ENCODE results near the gene PLXNA4. TPM values are rescaled to one million over a fixed set of nuclear protein-coding genes. Genes with fewer than 3 reads are reported as not detected.

The PLXNA4 gene
- total and polyA plus RNA-seq, 4 donors: 0.04 to 1.1 (median 0.41) TPM

DNA sequence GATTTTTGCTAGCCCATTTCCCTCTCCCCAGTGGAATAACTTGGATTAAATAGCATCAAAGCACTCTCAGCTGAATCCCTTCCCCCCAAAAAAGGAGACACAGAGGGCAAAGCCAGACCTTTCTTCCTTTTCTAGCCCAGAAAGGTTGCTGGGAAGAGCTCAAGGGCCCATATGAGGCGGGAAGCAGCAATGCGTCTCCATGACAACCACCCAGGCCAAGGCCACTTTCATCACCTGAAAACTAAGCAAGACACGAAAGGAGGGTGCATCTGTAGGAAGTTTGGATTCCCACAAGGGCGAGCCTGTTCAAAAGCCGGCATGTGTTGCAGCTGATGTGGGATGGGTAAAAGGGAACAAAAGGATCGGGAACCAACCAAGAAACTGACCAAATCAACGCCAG, 229.1 kb downstream of the PLXNA4 start (continued):
- TF ChIP-seq, protein P1, sequence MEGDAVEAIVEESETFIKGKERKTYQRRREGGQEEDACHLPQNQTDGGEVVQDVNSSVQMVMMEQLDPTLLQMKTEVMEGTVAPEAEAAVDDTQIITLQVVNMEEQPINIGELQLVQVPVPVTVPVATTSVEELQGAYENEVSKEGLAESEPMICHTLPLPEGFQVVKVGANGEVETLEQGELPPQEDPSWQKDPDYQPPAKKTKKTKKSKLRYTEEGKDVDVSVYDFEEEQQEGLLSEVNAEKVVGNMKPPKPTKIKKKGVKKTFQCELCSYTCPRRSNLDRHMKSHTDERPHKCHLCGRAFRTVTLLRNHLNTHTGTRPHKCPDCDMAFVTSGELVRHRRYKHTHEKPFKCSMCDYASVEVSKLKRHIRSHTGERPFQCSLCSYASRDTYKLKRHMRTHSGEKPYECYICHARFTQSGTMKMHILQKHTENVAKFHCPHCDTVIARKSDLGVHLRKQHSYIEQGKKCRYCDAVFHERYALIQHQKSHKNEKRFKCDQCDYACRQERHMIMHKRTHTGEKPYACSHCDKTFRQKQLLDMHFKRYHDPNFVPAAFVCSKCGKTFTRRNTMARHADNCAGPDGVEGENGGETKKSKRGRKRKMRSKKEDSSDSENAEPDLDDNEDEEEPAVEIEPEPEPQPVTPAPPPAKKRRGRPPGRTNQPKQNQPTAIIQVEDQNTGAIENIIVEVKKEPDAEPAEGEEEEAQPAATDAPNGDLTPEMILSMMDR (IDR thresholded peaks at IDR 0.05; ENCODE audit: low read depth, low read length, missing input control): no peak

DNA sequence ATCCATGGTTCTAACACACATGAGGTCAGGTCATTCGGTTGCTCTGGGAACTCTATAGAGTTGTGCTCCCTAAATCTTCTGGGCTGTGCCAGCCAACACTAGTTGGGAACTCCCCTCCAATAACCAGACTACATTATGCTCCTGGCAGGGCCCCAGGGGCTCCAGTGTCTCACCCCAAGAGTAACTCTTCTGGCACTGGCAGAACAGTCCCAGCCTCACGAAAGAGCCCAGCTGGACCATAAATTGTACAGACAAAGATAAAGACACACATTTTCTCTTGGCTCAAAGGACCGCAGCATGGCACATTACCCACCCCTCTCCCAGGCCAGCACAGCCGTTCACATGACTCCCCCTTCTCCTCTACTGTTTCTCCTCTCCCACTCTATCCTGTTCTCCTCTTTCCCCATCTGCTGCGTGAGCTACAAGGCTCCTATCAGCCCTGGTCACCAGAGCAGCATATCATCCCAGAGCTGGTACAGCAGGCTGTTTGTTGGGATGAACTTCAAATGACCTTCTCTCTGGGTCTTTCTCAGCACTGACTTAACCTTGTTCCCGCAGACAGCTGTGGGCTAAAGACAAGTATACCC, 230.6 kb downstream of the PLXNA4 start:
- H3K9me3 ChIP-seq (ENCODE audit: control insufficient read depth in 4 of 4, low read length in 3 of 4): no peaks in the 10 kb centered on the region
- DNase-seq (ENCODE audit: low spot score): no peak
- H3K9ac ChIP-seq (ENCODE audit: low read depth in 1 of 2, low read length in 2 of 2): no peak overlapping the region
- H3K4me3 ChIP-seq (ENCODE audit: low read depth in 1 of 3, low read length in 3 of 3): no peak overlapping the region
- H3K36me3 ChIP-seq (ENCODE audit: control insufficient read depth in 4 of 4, insufficient read depth in 3 of 4, low read depth in 1 of 4, low read length in 3 of 4): no peaks in the 10 kb centered on the region
- TF ChIP-seq TAF1 (conservative IDR thresholded peaks at IDR 0.05) (no peak), EGR1 (IDR thresholded peaks at IDR 0.05; ENCODE audit: low read depth in 2 of 2) (no peak), FOXA1 (IDR thresholded peaks at IDR 0.05) (no peak), NR2F2 (IDR thresholded peaks at IDR 0.05) (no peak), JUND (IDR thresholded peaks at IDR 0.05) (no peak)
- H3K4me1 ChIP-seq (ENCODE audit: control insufficient read depth in 4 of 4, insufficient read depth in 4 of 4, low read length in 3 of 4): peaks cover 0 to 30% (median 26%) of the 10 kb centered on the region in 4 donors
- peak overlapping the region in 1 of 2 donors; percentile 36 for H3K27ac ChIP-seq (ENCODE audit: low read depth in 1 of 2, low read length in 2 of 2)
- H3K27me3 ChIP-seq (ENCODE audit: control insufficient read depth in 4 of 4, insufficient read depth in 4 of 4, low read length in 3 of 4): no peaks in the 10 kb centered on the region
- WGBS: 69% methylated on average over 6 of the region's 6 CpGs

DNA sequence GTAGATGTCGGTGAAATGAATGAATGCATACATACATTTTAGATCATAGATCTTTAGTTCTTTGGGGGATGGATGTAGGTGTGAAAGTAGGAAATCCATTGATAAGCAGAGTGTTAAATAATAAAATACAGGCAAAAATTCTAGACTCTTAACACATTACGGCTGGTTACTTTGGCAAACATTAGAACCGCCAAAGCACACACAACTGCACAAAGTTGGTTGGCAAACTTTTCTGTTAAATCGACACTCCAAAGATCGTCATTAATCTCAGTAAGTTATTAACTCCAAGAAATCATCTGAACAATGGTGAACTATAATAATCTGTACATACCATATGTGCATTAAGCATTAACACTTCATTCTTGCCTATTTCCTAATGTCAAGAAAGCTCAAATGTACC, 231.2 kb downstream of the PLXNA4 start:
- 67% methylated on average over 5 of the region's 5 CpGs for WGBS
- DNase-seq (ENCODE audit: low spot score): no peak
- no peak overlapping the region for H3K9ac ChIP-seq (ENCODE audit: low read depth in 1 of 2, low read length in 2 of 2)
- TF ChIP-seq, protein P1 (IDR thresholded peaks at IDR 0.05; ENCODE audit: low read depth, low read length, missing input control): no peak
- TF ChIP-seq RXRA (IDR thresholded peaks at IDR 0.05): no peak
- H3K36me3 ChIP-seq (ENCODE audit: control insufficient read depth in 4 of 4, insufficient read depth in 3 of 4, low read depth in 1 of 4, low read length in 3 of 4): no peaks in the 10 kb centered on the region
- H3K4me1 ChIP-seq (ENCODE audit: control insufficient read depth in 4 of 4, insufficient read depth in 4 of 4, low read length in 3 of 4): peaks cover 0 to 30% (median 26%) of the 10 kb centered on the region in 4 donors
- H3K27me3 ChIP-seq (ENCODE audit: control insufficient read depth in 4 of 4, insufficient read depth in 4 of 4, low read length in 3 of 4): no peaks in the 10 kb centered on the region
- no peak overlapping the region for H3K4me3 ChIP-seq (ENCODE audit: low read depth in 1 of 3, low read length in 3 of 3)
- H3K9me3 ChIP-seq (ENCODE audit: control insufficient read depth in 4 of 4, low read length in 3 of 4): no peaks in the 10 kb centered on the region
- H3K27ac ChIP-seq (ENCODE audit: low read depth in 1 of 2, low read length in 2 of 2): peak overlapping the region in 1 of 2 donors; percentile 38

DNA sequence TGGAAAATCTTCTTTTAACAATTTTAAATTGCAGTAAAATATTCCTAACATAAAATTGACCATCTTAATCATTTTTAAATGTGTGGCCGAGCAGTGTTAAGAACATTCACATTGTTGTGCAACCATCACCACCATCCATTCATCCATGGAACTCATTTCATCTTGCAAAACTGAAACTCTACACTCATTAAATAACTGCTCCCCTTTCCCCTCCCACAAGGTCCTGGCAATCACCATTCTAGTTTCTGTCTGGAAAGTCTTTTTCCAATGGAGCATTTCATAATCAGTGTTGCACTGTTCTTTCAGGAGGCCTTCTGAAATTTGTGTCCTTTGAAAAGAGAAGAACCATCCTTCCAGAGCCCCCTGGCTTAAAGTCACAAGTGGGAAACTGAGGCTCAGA, 233.1 kb downstream of the PLXNA4 start:
- H3K9ac ChIP-seq (ENCODE audit: low read depth in 1 of 2, low read length in 2 of 2): no peak overlapping the region
- peaks cover 0 to 26% (median 24%) of the 10 kb centered on the region in 4 donors for H3K4me1 ChIP-seq (ENCODE audit: control insufficient read depth in 4 of 4, insufficient read depth in 4 of 4, low read length in 3 of 4)
- H3K4me3 ChIP-seq (ENCODE audit: low read depth in 1 of 3, low read length in 3 of 3): no peak overlapping the region
- H3K9me3 ChIP-seq (ENCODE audit: control insufficient read depth in 4 of 4, low read length in 3 of 4): no peaks in the 10 kb centered on the region
- WGBS: 58% methylated on average over 1 of the region's 1 CpG
- no peaks in the 10 kb centered on the region for H3K36me3 ChIP-seq (ENCODE audit: control insufficient read depth in 4 of 4, insufficient read depth in 3 of 4, low read depth in 1 of 4, low read length in 3 of 4)
- H3K27me3 ChIP-seq (ENCODE audit: control insufficient read depth in 4 of 4, insufficient read depth in 4 of 4, low read length in 3 of 4): no peaks in the 10 kb centered on the region
- H3K27ac ChIP-seq (ENCODE audit: low read depth in 1 of 2, low read length in 2 of 2): peak overlapping the region in 1 of 2 donors; percentile 5
- no peak for DNase-seq (ENCODE audit: low spot score)
- TF ChIP-seq, protein P2, sequence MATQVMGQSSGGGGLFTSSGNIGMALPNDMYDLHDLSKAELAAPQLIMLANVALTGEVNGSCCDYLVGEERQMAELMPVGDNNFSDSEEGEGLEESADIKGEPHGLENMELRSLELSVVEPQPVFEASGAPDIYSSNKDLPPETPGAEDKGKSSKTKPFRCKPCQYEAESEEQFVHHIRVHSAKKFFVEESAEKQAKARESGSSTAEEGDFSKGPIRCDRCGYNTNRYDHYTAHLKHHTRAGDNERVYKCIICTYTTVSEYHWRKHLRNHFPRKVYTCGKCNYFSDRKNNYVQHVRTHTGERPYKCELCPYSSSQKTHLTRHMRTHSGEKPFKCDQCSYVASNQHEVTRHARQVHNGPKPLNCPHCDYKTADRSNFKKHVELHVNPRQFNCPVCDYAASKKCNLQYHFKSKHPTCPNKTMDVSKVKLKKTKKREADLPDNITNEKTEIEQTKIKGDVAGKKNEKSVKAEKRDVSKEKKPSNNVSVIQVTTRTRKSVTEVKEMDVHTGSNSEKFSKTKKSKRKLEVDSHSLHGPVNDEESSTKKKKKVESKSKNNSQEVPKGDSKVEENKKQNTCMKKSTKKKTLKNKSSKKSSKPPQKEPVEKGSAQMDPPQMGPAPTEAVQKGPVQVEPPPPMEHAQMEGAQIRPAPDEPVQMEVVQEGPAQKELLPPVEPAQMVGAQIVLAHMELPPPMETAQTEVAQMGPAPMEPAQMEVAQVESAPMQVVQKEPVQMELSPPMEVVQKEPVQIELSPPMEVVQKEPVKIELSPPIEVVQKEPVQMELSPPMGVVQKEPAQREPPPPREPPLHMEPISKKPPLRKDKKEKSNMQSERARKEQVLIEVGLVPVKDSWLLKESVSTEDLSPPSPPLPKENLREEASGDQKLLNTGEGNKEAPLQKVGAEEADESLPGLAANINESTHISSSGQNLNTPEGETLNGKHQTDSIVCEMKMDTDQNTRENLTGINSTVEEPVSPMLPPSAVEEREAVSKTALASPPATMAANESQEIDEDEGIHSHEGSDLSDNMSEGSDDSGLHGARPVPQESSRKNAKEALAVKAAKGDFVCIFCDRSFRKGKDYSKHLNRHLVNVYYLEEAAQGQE (IDR thresholded peaks at IDR 0.05): no peak
- TF ChIP-seq YY1 (IDR thresholded peaks at IDR 0.05) (peak; percentile 58), TAF1 (conservative IDR thresholded peaks at IDR 0.05) (no peak), NR2F2 (IDR thresholded peaks at IDR 0.05) (no peak), EGR1 (IDR thresholded peaks at IDR 0.05; ENCODE audit: low read depth in 2 of 2) (no peak), JUND (IDR thresholded peaks at IDR 0.05) (no peak), GABPA (IDR thresholded peaks at IDR 0.05 in 1 of 2, conservative IDR thresholded peaks at IDR 0.05 in 1 of 2) (no peak), RXRA (IDR thresholded peaks at IDR 0.05) (peak in 1 of 2 donors; percentile 54), SP1 (IDR thresholded peaks at IDR 0.05) (no peak), FOXA1 (IDR thresholded peaks at IDR 0.05) (no peak)
- TF ChIP-seq, protein P3, sequence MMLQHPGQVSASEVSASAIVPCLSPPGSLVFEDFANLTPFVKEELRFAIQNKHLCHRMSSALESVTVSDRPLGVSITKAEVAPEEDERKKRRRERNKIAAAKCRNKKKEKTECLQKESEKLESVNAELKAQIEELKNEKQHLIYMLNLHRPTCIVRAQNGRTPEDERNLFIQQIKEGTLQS (IDR thresholded peaks at IDR 0.05): no peak
- TF ChIP-seq, protein P4, sequence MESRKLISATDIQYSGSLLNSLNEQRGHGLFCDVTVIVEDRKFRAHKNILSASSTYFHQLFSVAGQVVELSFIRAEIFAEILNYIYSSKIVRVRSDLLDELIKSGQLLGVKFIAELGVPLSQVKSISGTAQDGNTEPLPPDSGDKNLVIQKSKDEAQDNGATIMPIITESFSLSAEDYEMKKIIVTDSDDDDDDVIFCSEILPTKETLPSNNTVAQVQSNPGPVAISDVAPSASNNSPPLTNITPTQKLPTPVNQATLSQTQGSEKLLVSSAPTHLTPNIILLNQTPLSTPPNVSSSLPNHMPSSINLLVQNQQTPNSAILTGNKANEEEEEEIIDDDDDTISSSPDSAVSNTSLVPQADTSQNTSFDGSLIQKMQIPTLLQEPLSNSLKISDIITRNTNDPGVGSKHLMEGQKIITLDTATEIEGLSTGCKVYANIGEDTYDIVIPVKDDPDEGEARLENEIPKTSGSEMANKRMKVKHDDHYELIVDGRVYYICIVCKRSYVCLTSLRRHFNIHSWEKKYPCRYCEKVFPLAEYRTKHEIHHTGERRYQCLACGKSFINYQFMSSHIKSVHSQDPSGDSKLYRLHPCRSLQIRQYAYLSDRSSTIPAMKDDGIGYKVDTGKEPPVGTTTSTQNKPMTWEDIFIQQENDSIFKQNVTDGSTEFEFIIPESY (IDR thresholded peaks at IDR 0.05): peak; percentile 25
- TF ChIP-seq, protein P5, sequence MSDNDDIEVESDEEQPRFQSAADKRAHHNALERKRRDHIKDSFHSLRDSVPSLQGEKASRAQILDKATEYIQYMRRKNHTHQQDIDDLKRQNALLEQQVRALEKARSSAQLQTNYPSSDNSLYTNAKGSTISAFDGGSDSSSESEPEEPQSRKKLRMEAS (IDR thresholded peaks at IDR 0.05): no peak
